ENCODE results near the gene CCDC182.

CCDC182 gene

DNA sequence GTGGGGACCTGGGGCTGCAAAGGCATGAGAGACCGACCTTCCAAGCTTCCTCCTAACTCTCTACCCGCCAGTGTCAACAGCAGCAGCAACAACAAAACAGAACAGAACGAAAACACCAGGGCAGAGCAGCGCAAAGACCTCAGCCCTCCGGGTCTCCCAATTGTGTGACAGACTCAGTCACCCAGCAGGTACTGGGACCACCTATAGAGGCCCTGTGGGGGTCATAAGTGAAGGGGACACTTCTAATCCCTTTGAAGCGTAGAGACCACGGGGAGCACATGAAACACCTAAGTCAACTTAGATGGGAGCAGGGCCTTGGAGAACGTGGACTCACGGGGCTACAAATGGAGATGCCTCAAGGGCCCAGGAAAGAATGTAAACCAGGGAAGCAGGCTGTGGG lies 12.6 kb upstream of the CCDC182 start:
- no peak for DNase-seq (ENCODE audit: low read depth in 2 of 2)

DNA sequence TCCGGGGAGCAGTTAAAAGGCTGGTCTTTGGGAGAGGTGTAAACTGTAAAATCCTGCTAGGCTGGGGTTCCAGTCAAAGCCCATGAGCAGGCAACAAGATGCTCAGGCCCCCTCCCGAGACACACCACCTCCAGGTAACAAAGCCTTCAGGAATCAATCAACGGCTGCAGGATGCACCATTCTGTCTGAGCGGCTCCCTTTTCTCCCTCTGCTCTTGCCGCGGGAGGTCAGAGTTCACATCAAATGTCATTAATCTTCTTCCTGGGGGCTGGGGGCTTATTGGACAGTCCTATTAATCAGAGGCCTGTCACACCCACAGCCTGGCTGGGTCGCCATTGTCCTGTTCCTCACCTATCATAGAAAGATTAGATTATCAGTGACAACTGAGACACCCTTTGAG lies 11.9 kb upstream of the CCDC182 start:
- no peak for DNase-seq (ENCODE audit: low read depth in 2 of 2)

DNA sequence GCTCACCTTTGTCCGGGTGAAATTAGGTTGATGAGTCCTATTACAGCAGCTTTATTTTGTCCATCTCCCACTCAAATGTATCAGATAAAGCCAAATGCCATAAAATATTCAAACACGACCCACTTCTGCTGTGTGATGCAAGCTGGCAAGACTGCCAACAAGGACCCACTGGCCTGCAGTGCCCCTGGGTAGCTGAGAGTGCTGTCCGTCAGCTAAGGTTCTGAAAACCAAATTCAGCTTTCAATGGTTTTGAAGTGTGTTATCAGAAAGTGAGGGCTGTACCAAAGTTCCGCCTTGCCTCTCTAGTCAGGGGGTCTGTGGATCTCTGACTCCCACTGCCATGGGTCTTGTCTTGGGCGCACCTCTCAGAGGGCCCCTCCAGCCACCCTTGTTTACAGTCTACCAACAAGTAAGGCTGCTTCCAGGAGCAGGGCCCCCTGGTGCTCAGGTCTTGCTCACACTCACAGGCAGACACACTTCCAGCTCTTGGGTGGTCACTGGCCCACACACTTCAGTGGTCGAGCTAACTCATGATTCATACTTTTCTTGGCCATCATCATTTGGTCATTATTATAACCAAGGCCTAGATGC lies 10.5 kb upstream of the CCDC182 start:
- DNase-seq (ENCODE audit: low read depth in 2 of 2): no peak

DNA sequence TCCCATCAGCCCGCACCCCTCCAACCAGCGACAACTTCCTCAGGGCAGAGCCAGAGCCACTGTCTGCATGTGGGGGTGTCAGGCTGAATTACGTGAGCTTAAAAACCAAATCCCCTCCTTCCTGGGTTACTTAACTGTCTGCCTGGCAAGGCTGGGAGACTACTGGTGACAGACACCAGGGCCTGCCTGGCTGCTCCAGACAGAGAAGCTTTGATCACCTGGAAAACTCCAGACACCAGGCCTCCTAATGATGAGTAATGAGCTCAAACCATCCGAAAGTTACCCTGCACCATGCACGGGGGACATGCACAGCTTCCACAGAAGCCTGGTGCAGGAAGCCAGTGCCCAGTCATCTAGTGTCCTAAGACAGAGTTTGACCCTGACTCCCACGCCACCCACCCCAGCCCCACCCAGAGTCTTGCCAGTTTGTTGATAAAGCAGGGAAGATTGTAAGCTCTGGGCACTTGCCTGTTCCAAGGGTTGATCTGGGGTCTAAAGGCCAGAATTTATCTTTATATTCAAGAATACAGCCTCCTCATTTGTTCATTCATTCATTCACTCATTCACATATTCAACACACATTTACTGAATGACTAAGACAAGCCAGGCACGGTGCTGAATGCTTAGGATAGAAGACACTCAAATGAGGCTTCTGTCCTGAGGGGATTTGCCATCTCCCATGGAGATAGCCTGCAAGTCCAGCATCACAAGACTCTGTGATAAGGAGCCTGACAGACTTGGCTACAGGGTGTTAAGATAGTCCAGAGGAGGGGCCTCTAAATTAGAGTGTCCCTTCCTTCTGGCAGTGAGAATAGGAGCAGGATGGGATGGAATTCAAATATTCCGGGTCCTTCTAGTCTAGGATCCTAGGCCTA lies 7.2 kb upstream of the CCDC182 start:
- DNase-seq (ENCODE audit: low read depth in 2 of 2): no peak

DNA sequence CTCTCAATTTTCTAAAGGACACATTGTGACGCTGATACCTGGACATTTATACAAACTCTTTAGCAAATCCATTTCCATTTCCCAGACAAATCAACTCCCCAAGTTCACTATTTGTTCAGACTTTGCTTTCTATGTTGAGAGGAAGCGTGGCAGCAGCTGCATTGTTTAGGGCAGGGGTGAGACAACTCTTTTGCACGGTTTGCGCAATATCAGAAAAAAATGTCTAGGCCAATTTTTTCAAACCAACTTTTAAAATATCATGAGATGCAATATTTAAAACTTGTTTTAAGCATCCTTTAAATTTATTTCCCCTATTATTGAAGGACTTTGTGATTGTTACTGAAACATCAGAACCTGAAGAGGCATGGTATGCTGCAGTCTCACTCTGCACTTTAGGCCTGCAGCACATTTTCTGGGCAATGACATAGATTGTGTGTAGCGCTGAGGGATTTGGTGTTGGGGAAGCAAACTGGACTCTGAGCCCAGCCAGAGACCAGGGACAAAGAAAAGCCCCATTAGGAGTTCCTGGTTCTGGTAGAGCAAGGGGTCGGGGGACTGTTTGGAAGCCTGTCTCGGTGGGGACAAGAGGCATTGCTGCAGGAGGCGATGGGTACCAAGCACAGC lies 6.4 kb upstream of the CCDC182 start:
- no peak for DNase-seq (ENCODE audit: low read depth in 2 of 2)

DNA sequence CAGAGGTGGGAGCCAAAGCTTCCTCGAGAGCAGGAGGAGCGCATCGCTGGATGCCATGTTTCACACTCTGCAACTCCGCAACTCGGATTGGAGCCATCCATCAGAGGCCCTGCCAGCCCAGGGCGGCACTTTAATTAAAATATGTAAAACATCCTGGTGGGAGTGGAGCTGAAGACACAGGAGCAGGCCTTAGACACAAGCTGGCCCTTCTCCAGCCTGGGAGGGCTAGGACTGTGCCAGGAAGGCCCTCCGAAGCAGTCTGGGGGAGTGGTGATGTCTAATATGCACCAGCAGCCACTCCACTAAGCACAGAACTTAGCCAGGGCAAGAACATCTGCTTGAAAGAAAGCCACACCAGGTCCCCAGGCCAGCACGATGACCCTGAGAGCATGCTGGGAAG lies 5.8 kb upstream of the CCDC182 start:
- DNase-seq (ENCODE audit: low read depth in 2 of 2): no peak

DNA sequence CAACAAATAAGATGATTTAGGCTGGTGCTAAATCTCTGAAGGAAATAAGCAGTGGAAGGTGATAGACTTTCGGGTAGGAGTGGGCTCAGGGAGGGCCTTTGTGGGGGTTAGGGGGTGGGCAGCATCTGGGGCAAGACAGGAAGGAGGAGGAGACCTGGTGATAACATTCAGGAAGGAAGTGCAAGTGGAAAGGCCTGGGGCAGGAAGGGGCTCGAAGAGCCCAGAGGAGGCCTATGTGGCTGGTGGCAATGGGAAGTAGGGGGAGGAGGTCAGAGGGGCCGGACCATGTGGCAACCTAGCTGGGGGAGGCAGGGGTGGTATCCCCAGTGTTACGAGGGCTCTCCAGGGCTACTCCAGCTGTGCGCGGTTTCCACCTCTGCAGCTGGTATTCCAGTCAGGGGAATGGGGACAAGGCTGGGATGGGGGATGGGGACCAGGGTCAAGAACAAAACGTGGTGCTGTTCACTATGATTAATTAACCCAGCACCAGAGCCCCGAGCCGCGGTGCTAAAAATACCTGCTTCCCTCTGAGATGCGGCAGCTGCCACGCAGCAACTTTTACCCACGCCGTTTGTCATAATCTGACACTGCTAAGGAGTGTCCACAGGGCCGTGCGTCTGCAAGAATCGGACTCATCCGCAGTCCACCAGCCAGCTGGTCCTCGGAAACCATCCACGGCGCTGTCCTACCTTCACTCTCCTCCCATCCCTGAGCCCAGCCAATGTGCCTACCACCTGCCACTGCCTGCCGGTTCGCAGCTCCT lies 5.2 kb upstream of the CCDC182 start:
- DNase-seq (ENCODE audit: low read depth in 2 of 2): no peak

DNA sequence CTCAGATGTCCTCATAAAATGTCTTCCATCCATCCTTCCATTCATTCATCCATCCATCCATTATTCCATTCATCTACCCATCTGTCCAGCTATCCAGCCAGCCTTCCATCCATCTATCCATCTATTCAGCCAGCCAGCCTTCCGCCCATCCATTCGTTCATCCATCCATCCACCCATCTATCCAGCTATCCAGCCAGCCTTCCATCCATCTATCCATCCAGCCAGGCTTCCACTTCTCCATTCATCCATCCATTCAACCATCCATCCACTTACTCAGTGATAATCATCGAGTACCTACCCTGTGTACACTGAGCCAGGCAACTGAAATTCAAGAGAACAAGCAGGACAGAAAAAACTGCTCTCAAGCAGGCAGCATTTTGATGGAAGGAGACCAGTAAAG lies 4.6 kb upstream of the CCDC182 start:
- DNase-seq (ENCODE audit: low read depth in 2 of 2): no peak

DNA sequence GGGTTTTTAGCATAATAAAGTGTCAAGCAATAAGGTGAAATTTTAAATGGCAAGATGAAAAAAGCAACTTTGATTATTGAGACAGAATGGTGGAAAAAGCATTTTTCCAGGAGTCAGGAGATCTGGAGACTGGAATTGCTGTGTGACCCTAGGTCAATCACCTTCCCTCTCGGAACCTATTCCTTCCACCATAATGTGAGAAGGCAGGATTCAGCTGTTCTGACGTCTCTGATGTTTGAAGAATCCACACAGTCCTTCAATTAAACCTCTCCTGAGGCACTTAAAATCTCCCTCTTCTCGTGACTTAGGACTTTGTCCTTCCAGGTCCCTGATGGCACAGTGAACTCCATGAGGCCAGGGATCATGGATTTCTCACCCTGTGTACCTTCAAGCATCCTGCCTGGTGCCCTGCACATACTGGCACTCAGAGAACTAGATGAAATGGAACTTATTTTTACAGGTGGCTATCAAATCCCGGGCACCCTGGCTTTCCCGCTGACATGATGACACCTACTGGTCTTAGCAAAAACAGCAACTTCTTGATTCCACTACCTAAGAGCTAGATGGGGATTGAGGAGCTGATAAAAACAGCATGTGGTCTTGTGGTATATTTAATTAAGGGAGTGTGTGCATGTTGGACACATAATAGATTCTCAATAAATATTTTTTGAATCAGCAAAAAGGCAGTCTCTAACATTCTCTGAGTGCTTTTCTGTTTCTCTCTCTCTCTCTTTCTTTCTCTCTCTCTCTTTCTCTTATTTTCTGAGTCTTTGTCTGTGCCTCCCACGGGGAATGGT lies 2.3 kb upstream of the CCDC182 start:
- no peak for DNase-seq (ENCODE audit: low read depth in 2 of 2)

DNA sequence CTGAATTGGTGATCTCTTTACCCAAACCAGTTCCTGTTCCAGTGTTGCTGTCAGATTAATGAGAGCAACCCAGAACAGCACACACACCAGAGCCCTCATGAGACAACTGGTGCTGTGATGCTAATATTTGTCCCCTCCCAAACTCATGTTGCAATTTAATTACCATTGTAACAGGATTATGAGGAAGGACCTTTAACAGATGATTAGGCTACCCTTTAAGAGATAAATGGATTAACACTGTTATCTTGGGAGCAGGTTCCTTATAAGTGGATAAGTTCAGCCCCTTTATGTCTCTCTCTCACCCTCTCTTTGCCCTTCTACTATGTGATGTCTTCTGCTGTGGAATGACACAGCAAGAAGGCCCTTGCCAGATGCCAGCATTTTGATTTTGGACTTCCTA lies 1.1 kb upstream of the CCDC182 start:
- no peak for DNase-seq (ENCODE audit: low read depth in 2 of 2)

DNA sequence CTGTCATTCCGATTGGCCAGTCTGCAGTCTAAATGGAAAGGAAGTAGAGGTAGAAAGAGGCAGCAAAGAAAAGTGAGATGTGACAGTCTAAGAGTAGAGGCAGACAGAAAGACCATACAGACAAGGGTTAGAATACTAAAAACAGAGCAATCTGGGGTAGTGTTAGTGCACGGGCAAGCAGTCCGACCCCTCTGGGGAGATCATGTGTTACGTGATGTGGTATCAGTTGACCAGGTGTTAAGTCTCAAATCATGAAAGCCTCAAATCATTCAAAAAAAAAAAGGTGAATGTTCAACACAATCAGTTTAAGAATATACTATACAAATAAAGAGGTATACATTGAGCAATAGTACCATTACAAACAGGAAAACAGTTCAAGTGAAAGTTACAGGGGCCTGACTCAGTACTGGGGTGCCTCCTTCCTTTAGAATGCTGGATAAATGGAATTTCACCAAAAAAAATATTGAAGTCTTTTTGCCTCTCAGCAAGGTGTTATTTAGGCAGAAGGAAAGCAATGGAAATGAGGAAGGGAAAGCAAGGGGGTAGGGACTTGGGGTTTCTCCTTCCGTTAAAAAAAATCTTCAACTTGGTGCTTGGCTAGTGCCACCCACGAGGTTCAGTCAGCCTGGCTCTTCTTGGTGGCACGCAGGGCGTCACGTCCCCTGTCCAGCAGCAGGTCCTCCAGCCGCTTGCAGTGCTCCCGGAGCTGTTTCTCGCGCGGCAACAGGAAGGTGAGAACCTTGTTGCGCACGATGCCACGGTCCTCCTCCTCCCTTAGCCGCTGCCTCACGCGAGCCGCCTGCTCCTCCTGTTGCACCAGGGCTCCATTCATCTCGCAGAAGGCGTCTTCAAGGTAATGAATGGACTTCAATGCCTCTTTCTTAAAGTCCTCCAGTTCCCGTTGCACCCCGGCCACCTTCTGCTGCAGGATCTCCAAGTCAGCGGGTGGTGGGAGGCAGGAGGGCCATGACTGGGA lies 616 bp downstream of the CCDC182 start:
- no peak for DNase-seq (ENCODE audit: low read depth in 2 of 2)

DNA sequence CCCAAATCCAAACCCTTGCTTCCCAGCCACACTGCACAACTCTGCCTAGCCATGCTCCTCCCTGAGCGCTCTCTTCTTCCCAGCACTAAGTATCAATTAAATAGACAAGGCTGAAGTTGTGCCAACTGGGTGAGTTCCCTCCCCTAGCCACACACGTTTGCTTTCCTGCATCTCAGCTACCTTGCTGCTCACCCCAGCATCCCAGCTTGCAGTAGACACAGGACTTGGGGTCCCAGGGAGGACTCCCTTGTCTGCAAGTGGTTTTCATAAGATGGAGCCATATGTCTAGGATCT lies 4.9 kb downstream of the CCDC182 start:
- no peak for DNase-seq (ENCODE audit: low read depth in 2 of 2)

DNA sequence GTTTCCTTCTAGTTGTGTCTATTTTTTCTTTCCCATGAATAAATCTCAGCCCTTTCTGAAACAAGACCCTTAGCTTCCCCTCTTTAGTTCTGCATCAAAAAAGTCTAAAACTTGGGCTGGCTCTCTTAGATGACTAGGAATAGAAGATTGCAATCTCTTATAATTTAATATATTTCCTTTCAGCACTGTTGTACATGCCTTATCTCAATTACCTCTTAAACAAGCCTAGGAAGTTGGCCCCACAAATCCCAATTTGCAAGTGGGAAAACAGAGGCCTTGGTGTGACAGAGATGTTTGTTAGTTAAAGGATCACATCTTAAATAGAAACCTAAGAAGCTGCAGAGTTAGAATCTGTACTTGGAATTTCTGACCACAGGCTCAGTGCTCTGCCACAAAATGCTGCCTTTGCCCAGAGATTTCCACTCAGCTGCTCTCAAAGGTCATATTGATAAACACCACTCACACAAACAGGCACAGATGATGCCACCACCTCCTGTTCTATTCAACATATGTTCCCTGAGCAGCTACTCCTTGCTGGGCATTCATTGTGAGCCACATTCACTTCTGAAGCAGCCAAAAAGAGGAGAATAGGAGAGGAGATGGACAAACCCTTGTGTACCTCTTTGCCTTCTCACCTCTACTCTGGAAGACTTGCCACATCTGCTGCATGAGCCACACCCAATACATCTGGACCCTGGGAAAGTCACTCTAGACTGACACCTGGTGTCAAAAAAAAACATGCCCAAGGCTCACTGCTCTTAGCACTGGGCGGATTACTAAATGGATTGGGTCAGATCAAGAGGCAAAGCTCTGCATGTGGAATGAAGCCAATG lies 5.5 kb downstream of the CCDC182 start:
- DNase-seq (ENCODE audit: low read depth in 2 of 2): no peak

DNA sequence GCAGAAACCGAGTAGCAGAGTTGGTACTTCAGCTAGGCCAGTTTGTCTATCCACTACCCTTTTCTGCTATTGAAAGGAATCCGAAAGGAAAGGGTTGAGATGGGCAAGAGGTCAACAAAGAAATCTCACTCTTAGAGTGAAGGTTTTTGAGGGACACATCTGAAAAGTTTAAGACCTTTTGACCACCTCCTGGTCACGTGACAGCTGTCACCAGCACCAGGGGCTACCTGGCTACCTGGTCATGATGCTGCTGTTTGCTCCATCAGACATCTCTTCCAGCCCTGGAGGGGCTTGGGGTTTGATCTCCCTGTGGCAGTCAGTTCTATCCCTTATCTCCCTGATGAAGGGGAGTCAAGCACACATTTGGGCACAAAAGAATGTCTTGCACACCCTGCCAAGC lies 7.6 kb downstream of the CCDC182 start:
- no peak for DNase-seq (ENCODE audit: low read depth in 2 of 2)

DNA sequence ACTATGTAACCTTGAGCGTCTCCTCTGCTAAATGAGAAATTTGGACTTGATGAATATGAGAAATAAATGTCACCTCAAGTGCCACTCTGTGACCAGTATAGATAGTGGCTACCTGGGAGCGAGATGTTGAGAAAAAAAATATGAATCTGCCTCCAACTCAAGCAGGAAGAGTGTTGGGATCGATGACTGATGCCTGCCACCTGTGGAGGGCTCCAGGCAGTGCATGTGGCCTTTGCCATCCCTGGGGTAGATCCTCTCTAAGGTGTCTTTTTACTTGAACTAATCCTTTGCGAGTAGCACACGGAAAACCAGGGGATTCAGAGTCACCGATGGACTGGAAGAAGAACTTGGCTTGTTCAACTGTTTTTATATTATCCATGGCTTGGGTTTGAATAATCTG lies 9.4 kb downstream of the CCDC182 start:
- no peak for DNase-seq (ENCODE audit: low read depth in 2 of 2)

DNA sequence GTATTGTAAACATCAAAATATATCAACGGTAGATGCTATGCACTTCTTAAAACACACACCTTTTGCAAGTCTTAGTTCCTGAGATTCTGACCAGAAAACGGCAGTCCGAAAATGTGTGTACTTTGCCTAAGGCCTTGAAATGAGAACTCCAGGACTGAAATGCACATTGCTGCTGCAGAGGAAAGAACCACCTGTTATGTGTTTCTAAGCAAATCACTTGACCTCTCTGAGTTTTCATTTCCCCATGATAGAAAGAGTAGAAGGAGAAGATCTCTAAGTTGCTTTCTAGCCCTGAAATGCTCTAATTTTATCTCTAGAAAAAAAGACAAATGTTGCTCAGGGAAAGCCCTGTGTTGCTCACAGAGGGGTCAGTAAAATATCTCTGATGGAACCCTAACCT lies 9.9 kb downstream of the CCDC182 start:
- no peak for DNase-seq (ENCODE audit: low read depth in 2 of 2)

DNA sequence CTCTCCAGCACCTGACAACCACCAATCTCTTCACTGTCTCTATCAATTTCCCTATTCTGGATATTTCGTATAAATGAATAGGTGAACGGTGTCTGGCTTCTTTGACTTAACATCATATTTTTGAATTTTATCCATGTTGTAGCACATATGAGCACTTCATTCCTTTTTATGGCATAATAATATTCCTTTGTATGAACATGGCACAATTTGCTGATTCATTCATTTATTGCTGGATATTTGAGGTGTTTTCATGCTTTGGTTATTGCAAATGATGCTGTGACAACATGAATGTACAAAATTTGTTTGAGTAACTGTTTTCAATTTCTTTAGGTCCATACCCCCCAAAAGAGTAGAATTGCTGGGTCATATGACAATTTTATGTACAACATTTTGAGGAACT lies 12.0 kb downstream of the CCDC182 start:
- DNase-seq (ENCODE audit: low read depth in 2 of 2): no peak

DNA sequence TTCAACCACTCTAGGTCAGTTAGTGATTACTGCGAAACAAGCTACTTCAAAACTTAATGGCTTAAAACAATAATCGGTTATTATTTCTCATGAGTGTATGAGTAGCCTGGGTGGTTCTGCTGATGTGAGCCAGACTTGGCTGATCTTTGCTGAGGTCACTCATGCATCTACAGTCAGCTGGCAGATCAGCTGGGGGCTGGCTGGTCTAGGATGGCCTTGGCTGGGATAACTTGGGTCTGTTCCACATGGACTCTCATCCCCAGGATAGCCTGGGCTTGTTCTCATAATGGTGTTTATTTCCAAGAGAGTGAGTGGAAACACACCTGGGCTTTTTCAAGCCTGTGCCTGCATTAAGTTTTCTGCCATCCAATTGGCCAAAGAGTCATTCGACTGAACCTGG lies 13.0 kb downstream of the CCDC182 start:
- DNase-seq (ENCODE audit: low read depth in 2 of 2): no peak

DNA sequence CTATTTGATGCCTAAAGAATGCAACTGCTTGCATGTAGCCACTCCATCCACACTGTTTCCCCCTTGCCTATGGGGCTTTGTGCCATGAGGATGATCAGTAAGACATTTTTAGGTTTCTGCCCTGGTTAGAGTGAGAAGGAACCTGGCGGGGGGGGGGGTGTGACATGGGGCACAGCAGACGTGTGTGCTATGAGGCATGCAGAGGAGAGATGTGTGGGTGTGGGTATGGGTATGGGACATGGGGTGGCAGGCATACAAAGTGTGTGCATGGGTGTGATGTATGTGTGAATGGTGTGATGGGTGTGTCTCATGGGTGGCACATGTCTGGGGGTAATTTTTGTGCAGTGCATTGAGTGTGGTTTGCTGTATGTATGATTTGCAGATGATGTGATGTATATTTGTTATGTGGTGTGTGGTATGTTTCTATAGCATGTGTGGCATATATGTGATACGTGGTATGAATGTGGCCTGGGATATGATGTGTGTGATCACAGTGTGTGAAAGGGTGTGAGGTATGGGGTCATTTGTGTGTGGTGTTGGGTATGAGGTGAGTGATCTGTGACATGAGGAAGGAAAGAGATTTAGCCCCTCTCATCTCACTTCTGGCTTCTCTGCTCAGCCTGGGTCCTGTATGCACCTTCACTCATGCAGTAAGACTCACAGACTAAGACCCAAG lies 14.9 kb downstream of the CCDC182 start:
- no peak for DNase-seq (ENCODE audit: low read depth in 2 of 2)

Data from stimulated activated CD8-positive, alpha-beta memory T cell treated with anti-CD3 and anti-CD28 coated beads, Interleukin-15, amount 100 ng/mL, for 4 hours (primary cell).